ENCODE results near the gene MAMLD1.

Gene MAMLD1

GRCh38 chrX:150540965-150541364 lies 177.8 kb downstream of the MAMLD1 start:
- DNase-seq = no peak

GRCh38 chrX:150542846-150543229 lies 179.7 kb downstream of the MAMLD1 start:
- DNase-seq = no peak

GRCh38 chrX:150543230-150544155 lies 180.4 kb downstream of the MAMLD1 start:
- no peak for DNase-seq

GRCh38 chrX:150544222-150544787 lies 181.2 kb downstream of the MAMLD1 start:
- no peak for DNase-seq

- no peak for DNase-seq
Observed at GRCh38 chrX:150544835-150545770, 182.0 kb downstream of the MAMLD1 start.

- DNase-seq = no peak
Observed at GRCh38 chrX:150546711-150547153, 183.6 kb downstream of the MAMLD1 start.

- DNase-seq = no peak
Observed at GRCh38 chrX:150547375-150548115, 184.4 kb downstream of the MAMLD1 start.

- DNase-seq = no peak
Observed at GRCh38 chrX:150548251-150548650, 185.1 kb downstream of the MAMLD1 start.

GRCh38 chrX:150548684-150549083 lies 185.6 kb downstream of the MAMLD1 start:
- DNase-seq = no peak

GRCh38 chrX:150551963-150552362 lies 188.8 kb downstream of the MAMLD1 start:
- no peak for DNase-seq

GRCh38 chrX:150558424-150558823 lies 195.3 kb downstream of the MAMLD1 start:
- DNase-seq = no peak

All from activated gamma-delta T cell (primary cell).